Activated CD8-positive, alpha-beta T cell treated with anti-CD3 and anti-CD28 coated beads, Interleukin-2, amount 10 ng/mL, durations not matched to agents 7 days and 5 days (primary cell): ENCODE measurements around the gene TIMP2. TPM values are rescaled to one million over a fixed set of nuclear protein-coding genes. Genes with fewer than 3 reads are reported as not detected.

Experiments used
- ATAC-seq: fragments of 150-1000 bp; cut with Tn5 transposase; one replicate; pipeline ENCODE4 v1.10.0; 2021; ENCODE audit warnings: moderate library complexity
- CTCF ChIA-PET: fragments of 350-600 bp; sonication (Branson Sonifier 250); formaldehyde crosslinking; loops from one replicate; lab custom pipeline; 2021; ENCODE audit warnings: antibody characterized with exemption; lab: Charles Lee
- POLR2A ChIA-PET: fragments of 350-600 bp; sonication (Branson Sonifier 250); formaldehyde crosslinking; loops from one replicate; lab custom pipeline; 2021; ENCODE audit warnings: antibody characterized with exemption; lab: Charles Lee
- DNase-seq: peaks from one replicate; pipeline ENCODE4 v3.0.0-alpha.2; 2020
- H3K27ac Mint-ChIP-seq: one replicate; pipeline ENCODE4 v1.8.0; 2021; ENCODE audit warnings: mild to moderate bottlenecking, mixed read lengths
- H3K27me3 Mint-ChIP-seq: one replicate; pipeline ENCODE4 v1.8.0; 2021; ENCODE audit warnings: low read depth, mixed read lengths
- H3K36me3 Mint-ChIP-seq: one replicate; pipeline ENCODE4 v1.8.0; 2021; ENCODE audit warnings: low read depth, mixed read lengths
- H3K4me1 Mint-ChIP-seq: one replicate; pipeline ENCODE4 v1.8.0; 2021; ENCODE audit warnings: low read depth, mixed read lengths
- H3K4me3 Mint-ChIP-seq: one replicate; pipeline ENCODE4 v1.8.0; 2021; ENCODE audit warnings: mild to moderate bottlenecking, mixed read lengths
- H3K9me3 Mint-ChIP-seq: one replicate; pipeline ENCODE4 v1.8.0; 2022; ENCODE audit warnings: mixed read lengths; ENCODE audit not compliant: insufficient read depth
- total RNA-seq, 2 experiments: library from RNA; stranded (reverse); gene quantifications; one replicate each; pipeline ENCODE4 v1.2.3, GENCODE V29; 2021

The TIMP2 gene
- total RNA-seq, 2 experiments from 2014 or later, result 3.6 to 3.8 TPM

DNA sequence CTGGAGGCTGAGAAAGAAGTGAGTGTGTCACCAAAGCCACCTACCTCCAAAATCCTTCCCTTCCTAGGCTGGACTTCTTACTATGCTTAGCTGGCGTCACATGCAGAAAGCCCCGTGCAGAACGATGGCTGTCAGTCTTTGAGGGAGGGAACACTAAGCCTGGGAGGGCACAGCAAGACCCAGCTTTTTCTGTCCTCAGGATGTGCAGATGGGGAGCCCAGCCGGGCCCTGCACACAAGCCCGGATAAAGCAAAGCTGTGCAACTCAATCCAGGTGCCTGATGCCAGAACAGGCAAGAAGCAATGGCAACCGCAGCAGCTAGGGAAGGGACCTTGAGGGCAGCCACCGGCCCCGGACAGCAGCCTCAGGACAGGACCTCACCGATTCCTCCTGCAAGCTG lies 70.7 kb downstream of the TIMP2 start:
- H3K4me3 Mint-ChIP-seq, result no peak overlapping the region
- H3K36me3 Mint-ChIP-seq, result no peaks in the 10 kb centered on the region
- no peaks in the 10 kb centered on the region for H3K27me3 Mint-ChIP-seq
- H3K27ac Mint-ChIP-seq, result no peak overlapping the region
- ChIA-PET POLR2A (no interaction called here), CTCF (interaction anchor here (2.1 to 4.6 kb wide), 2 partner anchors 11 kb away, joined by 12 to 33 read pairs; no protein-coding TSS in a partner anchor)
- DNase-seq (no peak), ATAC-seq (no peak)
- H3K9me3 Mint-ChIP-seq, result no peaks in the 10 kb centered on the region
- no peaks in the 10 kb centered on the region for H3K4me1 Mint-ChIP-seq

DNA sequence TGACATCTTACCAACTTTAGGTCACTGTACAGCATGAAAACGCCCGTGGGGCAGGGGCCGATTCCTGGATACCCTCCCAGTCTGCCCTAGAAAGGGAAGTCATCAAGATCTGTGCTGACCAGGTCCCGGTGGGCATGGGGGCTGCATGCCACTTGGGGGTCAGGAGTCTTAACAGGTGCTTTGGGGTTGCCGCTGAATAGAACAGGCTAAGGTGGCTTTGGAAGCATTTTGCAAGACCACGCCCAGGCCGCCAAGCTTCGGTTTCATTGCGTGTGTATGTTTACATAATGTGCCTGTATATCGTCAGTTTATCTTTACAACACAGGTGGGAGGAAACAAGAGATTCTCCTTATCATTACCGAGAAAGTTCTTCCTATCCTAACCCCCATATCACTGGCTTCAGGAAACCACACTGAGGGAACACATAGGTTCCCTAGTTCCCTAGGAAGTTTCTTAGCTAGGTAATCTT lies 71.2 kb downstream of the TIMP2 start:
- ChIA-PET POLR2A (no interaction called here), CTCF (interaction anchor here (2.1 to 4.6 kb wide), 2 partner anchors 11 kb away, joined by 12 to 33 read pairs; no protein-coding TSS in a partner anchor)
- Mint-ChIP-seq H3K9me3 (no peaks in the 10 kb centered on the region), H3K36me3 (no peaks in the 10 kb centered on the region), H3K4me3 (no peak overlapping the region), H3K27me3 (no peaks in the 10 kb centered on the region), H3K27ac (no peak overlapping the region), H3K4me1 (no peaks in the 10 kb centered on the region)
- no peak for ATAC-seq
- no peak for DNase-seq

DNA sequence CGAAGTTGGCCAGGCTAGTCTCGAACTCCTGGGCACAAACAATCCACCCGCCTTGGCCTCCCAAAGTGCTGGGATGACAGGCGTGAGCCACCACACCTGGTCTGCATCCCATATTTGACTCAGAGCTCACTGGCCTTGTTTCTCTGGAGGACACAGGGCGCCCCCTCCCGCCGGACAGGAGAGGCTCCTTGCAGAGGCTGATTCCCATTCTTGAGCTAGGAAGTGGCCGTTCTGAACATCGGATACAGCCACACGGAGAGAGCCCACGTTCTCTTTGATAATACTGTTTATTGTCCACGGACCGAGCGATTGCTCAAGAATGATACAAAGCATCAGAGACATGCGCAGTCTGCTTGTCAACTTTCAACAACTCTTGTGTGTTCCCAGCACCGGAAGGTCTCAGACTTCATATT lies 72.5 kb downstream of the TIMP2 start:
- DNase-seq (no peak), ATAC-seq (no peak)
- Mint-ChIP-seq H3K27ac (no peak overlapping the region), H3K9me3 (no peaks in the 10 kb centered on the region), H3K4me1 (no peaks in the 10 kb centered on the region), H3K36me3 (no peaks in the 10 kb centered on the region), H3K4me3 (no peak overlapping the region), H3K27me3 (no peaks in the 10 kb centered on the region)
- CTCF ChIA-PET, result interaction anchor here (0.8 to 4.6 kb wide), 5 partner anchors 8 to 34 kb away, joined by 3 to 33 read pairs (median 4); no protein-coding TSS in a partner anchor
- POLR2A ChIA-PET, result interaction anchor here (1.2 kb wide), 1 partner anchor 133 kb away, joined by 3 read pairs; no protein-coding TSS in a partner anchor

DNA sequence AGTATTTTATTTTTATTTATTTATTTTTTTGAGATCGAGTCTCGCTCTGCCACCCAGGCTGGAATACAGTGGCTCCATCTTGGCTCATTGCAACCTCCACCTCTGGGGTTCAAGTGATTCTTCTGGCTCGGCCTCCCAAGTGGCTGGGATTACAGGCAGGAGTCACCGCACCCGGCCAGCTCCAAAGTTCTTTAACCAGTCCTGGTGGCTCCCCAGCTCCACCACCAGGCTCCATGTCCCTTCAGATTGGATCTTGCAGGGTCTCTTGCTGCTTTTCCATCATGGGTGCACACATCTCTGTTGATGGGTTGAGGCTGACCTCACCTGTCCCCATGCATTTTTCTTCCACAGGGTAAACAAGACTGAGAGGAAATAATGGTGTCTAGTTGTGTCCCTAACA lies 76.2 kb downstream of the TIMP2 start:
- H3K9me3 Mint-ChIP-seq, result no peaks in the 10 kb centered on the region
- H3K27me3 Mint-ChIP-seq, result no peaks in the 10 kb centered on the region
- no peak overlapping the region for H3K27ac Mint-ChIP-seq
- no peaks in the 10 kb centered on the region for H3K36me3 Mint-ChIP-seq
- ChIA-PET POLR2A (no interaction called here), CTCF (interaction anchor here (1.0 kb wide), 1 partner anchor 141 kb away, joined by 3 read pairs; no protein-coding TSS in a partner anchor)
- no peak for ATAC-seq
- DNase-seq, result no peak
- H3K4me3 Mint-ChIP-seq, result no peak overlapping the region
- peaks cover 3% of the 10 kb centered on the region for H3K4me1 Mint-ChIP-seq

DNA sequence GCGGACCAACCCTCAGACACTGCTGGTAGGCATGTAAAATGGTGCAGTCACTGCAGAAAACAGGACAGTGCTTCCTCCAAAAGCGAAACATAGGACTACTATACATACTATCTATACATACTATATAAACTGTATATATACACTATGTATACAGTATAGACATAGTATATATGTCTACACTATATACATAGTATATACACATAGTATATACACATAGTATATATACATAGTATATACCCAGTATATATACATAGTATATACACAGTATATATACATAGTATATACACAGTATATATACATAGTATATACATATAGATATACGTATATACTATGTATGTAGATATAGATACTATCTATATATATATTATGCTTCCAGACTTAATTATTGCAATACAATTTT lies 78.1 kb downstream of the TIMP2 start:
- H3K27me3 Mint-ChIP-seq, result no peaks in the 10 kb centered on the region
- H3K4me3 Mint-ChIP-seq, result no peak overlapping the region
- no peaks in the 10 kb centered on the region for H3K36me3 Mint-ChIP-seq
- no peak for DNase-seq
- POLR2A ChIA-PET, result no interaction called here
- ATAC-seq, result no peak
- CTCF ChIA-PET, result interaction anchor here (0.6 to 1.0 kb wide), 2 partner anchors 19 to 125 kb away, joined by 3 to 5 read pairs; no protein-coding TSS in a partner anchor
- H3K27ac Mint-ChIP-seq, result no peak overlapping the region
- H3K4me1 Mint-ChIP-seq, result peaks cover 13% of the 10 kb centered on the region
- H3K9me3 Mint-ChIP-seq, result no peaks in the 10 kb centered on the region

DNA sequence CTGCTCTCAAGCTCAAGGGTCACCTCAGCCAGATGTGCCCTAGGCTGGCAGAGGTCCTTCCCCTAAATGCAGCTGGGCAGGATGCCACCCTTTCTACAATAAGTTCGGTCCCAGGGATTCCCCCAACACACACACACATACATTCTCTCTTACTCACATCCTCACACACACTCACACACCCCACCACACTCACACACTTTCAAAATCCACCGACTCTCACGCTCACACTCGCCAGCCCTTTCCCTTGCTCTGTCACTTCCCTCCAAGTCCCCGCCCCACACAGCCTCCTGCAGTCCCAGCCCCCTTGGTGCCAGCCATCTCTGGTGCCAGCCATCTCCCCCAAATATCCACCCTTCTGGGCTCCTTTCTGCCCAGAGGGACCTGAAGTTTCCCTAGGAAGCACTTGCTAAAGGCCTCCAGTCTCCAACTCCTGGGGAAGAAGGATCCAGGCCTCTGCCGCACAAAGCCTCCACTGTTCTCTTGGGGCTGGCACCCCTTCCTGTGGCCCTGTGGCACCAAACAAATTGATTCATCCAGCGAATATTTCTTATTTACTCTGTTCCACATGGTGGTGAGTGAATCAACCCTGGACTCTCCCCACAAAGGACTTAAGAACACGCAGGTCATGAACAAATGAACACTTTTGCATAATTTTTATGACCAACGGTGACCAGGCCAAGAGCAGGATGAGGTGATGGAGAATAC lies 80.7 kb downstream of the TIMP2 start:
- Mint-ChIP-seq H3K27me3 (no peaks in the 10 kb centered on the region), H3K9me3 (no peaks in the 10 kb centered on the region), H3K36me3 (peaks cover 2% of the 10 kb centered on the region), H3K27ac (no peak overlapping the region), H3K4me3 (no peak overlapping the region), H3K4me1 (peaks cover 21% of the 10 kb centered on the region)
- ATAC-seq (no peak), DNase-seq (no peak)
- CTCF ChIA-PET, result interaction anchor here (1.4 to 3.4 kb wide), 4 partner anchors 9 to 347 kb away, joined by 5 to 19 read pairs (median 14); no protein-coding TSS in a partner anchor
- POLR2A ChIA-PET, result no interaction called here

DNA sequence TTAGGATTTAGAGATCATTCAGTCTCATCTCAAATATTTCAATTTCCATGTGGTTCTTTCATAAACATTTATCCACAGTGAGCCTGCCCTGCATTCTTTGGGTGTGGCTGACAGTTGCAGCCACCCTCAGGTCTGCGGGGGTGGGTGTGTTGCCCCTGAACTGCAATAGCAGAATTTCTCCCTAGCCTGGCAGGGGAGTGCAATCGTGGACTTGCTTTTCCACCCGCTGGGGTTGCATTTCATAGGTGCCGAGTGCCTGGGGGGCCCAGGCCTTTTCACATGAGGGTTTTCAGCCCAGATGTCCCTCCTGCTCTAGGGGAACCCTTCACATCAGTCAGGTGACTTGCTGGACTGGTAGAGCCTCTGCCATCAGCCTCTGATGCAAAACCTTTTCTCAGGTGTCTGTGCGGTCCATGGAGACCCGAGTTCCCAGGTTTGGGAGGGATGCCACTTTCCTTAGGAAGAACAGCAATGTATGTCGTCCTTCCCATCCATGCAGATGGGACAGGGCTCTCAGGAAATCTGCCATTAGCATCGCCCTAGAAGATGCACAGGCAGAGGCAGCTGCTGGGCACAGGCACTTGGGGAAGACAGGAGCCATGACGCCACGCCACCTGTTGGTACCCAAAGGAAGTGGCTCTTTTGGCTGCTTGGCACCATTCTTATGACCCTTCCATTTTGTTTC lies 82.2 kb downstream of the TIMP2 start:
- DNase-seq, result peak; percentile 79
- Mint-ChIP-seq H3K36me3 (peaks cover 4% of the 10 kb centered on the region), H3K4me1 (peaks cover 33% of the 10 kb centered on the region), H3K27ac (no peak overlapping the region), H3K9me3 (no peaks in the 10 kb centered on the region), H3K27me3 (no peaks in the 10 kb centered on the region), H3K4me3 (no peak overlapping the region)
- ChIA-PET POLR2A (no interaction called here), CTCF (interaction anchor here (0.8 to 3.4 kb wide), 8 partner anchors 9 to 346 kb away, joined by 3 to 19 read pairs (median 4); no protein-coding TSS in a partner anchor)
- no peak for ATAC-seq

DNA sequence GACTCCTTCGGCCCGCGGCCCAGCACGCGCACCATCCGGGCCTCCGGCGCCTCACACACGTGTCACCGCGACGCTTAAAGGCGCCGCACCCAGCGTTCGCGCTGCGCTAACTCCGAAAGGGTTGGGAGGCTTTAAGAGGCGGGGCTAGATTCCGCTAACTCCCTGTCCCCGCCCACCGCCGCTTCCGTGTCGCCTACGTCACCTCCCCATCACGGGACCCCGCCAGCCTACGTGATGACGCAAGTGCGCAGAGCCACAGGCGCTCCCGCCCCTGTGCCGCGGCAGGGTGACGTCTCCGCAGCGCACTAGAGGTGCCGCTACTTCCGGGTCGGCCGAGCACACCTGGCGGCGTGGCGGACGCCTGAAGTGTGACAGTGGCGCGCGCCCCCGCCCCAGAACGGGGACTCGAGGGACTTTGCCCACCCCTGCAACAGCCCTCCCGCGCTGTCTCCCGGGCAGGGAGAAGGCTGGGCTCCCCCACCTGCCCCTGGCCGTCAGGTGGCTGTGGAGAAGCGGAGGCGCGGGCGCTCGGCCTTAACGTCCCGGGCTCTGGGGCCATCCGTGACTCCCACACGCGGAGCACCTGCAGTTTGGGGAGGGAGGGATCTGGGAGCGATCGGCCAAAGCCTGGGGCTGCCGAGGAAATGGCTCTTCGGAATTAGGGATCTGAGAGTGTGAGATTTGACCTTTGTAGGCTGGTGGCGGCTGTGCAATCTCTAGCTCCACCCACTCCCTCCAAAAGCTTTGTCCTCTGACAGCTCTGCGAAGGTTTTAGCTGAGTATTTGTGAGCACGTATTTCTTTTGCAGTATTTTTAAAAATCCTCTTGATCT lies 84.2 kb downstream of the TIMP2 start, which contains the start of gene USP36:
USP36 (minus strand) TSS at position 35 of the 832 bp plus-strand sequence. CDS start 4,451 bp downstream, outside the sequence.
- POLR2A ChIA-PET, result interaction anchor here (0.5 to 2.1 kb wide), 8 partner anchors 10 to 138 kb away, joined by 3 to 10 read pairs (median 4); partner anchors contain the start of gene LGALS3BP
- ATAC-seq (peak; percentile 89), DNase-seq (peak; percentile 100)
- CTCF ChIA-PET, result interaction anchor here (3.4 kb wide), 1 partner anchor 344 kb away, joined by 15 read pairs; no protein-coding TSS in a partner anchor
- no peaks in the 10 kb centered on the region for H3K9me3 Mint-ChIP-seq
- H3K27me3 Mint-ChIP-seq, result no peaks in the 10 kb centered on the region
- peak within 1 kb of the TSS; percentile 82 for H3K4me3 Mint-ChIP-seq
- peaks cover 43% of the 10 kb centered on the region for H3K4me1 Mint-ChIP-seq
- H3K27ac Mint-ChIP-seq, result peak within 1 kb of the TSS; percentile 96
- peaks cover 21% of the 10 kb centered on the region for H3K36me3 Mint-ChIP-seq

DNA sequence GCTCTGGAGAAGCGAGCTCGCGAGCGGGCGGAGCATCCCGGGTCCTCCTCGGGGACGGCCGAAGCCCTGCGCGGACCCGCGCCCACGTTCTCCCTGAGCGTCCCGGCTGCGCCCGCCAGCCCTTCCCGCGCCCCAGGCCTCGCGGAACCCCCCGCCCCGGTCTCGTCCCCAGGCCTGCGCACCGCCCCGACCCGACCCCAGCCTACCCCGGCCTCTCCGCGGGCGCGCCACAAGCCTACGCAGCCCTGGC lies 84.7 kb downstream of the TIMP2 start:
- DNase-seq (no peak), ATAC-seq (no peak)
- no peaks in the 10 kb centered on the region for H3K9me3 Mint-ChIP-seq
- peak overlapping the region; percentile 82 for H3K4me3 Mint-ChIP-seq
- H3K4me1 Mint-ChIP-seq, result peaks cover 43% of the 10 kb centered on the region
- ChIA-PET POLR2A (interaction anchor here (1.9 to 2.1 kb wide), 2 partner anchors 22 to 60 kb away, joined by 8 to 10 read pairs; no protein-coding TSS in a partner anchor), CTCF (no interaction called here)
- peaks cover 26% of the 10 kb centered on the region for H3K36me3 Mint-ChIP-seq
- H3K27me3 Mint-ChIP-seq, result no peaks in the 10 kb centered on the region
- H3K27ac Mint-ChIP-seq, result peak overlapping the region; percentile 96

DNA sequence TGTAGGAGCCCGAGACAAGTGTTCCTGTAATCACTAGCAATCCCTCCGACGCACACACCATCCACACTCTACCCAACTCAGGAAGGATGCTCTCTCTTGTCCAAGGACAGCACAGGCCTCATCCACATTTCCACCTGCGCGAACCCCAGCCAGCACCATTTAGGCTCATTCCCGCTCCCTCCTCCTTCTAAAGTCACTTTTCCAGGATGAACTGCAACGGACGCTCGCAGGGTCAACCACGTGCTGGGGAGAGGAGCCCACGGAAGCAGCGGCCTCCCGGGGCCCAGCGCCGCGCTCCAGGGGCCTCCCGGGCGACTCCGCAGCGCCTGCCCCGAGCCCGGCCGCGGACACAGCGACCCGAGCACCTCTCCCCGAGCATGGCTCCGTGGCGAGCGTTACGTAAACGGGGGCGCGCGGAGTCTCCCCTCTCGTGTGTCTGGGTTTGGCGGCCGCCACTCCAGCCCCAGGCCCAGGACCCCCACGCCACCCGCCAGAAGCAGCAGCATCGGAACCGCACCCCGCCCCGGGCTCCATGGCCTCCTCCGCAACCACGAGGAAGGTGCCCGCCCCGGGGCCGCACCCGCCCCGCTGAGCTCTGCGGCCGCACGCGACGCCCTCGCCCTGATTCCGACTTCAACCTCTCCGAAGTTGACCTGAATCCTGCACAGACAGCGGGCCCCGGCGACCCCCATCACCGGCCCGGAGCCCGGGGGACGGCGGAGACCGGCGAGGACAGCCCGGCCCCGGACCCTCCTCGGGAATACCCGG lies 85.2 kb downstream of the TIMP2 start:
- peak overlapping the region; percentile 82 for H3K4me3 Mint-ChIP-seq
- H3K4me1 Mint-ChIP-seq, result peaks cover 43% of the 10 kb centered on the region
- H3K27ac Mint-ChIP-seq, result peak overlapping the region; percentile 90
- CTCF ChIA-PET, result no interaction called here
- DNase-seq (peak; percentile 57), ATAC-seq (peak; percentile 35)
- POLR2A ChIA-PET, result interaction anchor here (1.9 to 2.1 kb wide), 2 partner anchors 21 to 60 kb away, joined by 8 to 10 read pairs; no protein-coding TSS in a partner anchor
- no peaks in the 10 kb centered on the region for H3K9me3 Mint-ChIP-seq
- no peaks in the 10 kb centered on the region for H3K27me3 Mint-ChIP-seq
- H3K36me3 Mint-ChIP-seq, result peaks cover 32% of the 10 kb centered on the region
